T-helper 2 cell (primary cell): ENCODE measurements around the gene CDC25B.

ENCODE experiments used
- DNase-seq, 5 experiments: peaks; one replicate each; pipeline versions ENCODE4 v3.0.0 to v3.0.0-alpha.2; 2012 to 2022

Gene CDC25B

GRCh38 chr20:3804254-3804751 is 8.2 kb downstream of the CDC25B start:
- DNase-seq = no peak

- no peak for DNase-seq
Measured at GRCh38 chr20:3804781-3805180, 8.7 kb downstream of the CDC25B start.

- no peak for DNase-seq
Measured at GRCh38 chr20:3808544-3808943, 12.4 kb downstream of the CDC25B start.

GRCh38 chr20:3811467-3812258 is 15.6 kb downstream of the CDC25B start:
- DNase-seq = peak; percentile 72 to 98 (median 90)

- no peak for DNase-seq
Measured at GRCh38 chr20:3812259-3812681, 16.2 kb downstream of the CDC25B start.

- peak in 1 of 5 experiments; percentile 32 for DNase-seq
Measured at GRCh38 chr20:3812975-3813847, 17.1 kb downstream of the CDC25B start.

- DNase-seq = peak in 2 of 5 experiments; percentile 43 to 76
Measured at GRCh38 chr20:3813848-3814581, 17.9 kb downstream of the CDC25B start.

- no peak for DNase-seq
Measured at GRCh38 chr20:3814928-3815495, 18.9 kb downstream of the CDC25B start.

GRCh38 chr20:3815703-3816315 is 19.7 kb downstream of the CDC25B start:
- DNase-seq = peak in 2 of 5 experiments; percentile 54 to 92

- DNase-seq = peak in 1 of 5 experiments; percentile 32
Measured at GRCh38 chr20:3818155-3819151, 22.3 kb downstream of the CDC25B start.

- no peak for DNase-seq
Measured at GRCh38 chr20:3819411-3820047, 23.4 kb downstream of the CDC25B start.

- peak; percentile 80 to 94 (median 87) for DNase-seq
Measured at GRCh38 chr20:3820048-3820900, 24.2 kb downstream of the CDC25B start, which contains the start of gene AP5S1. Gene AP5S1, plus strand, starts transcription at chr20:3820547. Its CDS starts 1,571 bp downstream, at chr20:3822118.

GRCh38 chr20:3820901-3821727 is 25.0 kb downstream of the CDC25B start:
- DNase-seq = no peak

GRCh38 chr20:3821996-3822395 is 25.9 kb downstream of the CDC25B start:
- DNase-seq = no peak

- DNase-seq = no peak
Measured at GRCh38 chr20:3823881-3824280, 27.8 kb downstream of the CDC25B start.

GRCh38 chr20:3825526-3825925 is 29.4 kb downstream of the CDC25B start:
- DNase-seq = no peak

GRCh38 chr20:3826420-3826819 is 30.3 kb downstream of the CDC25B start:
- no peak for DNase-seq

GRCh38 chr20:3828798-3829197 is 32.7 kb downstream of the CDC25B start:
- DNase-seq = no peak
